ENCODE data around the gene MT1A. TPM values are rescaled to one million over a fixed set of nuclear protein-coding genes. Genes with fewer than 3 reads are reported as not detected.

MT1A gene
- total RNA-seq, 1 experiment from 2014 or later = not detected

DNA sequence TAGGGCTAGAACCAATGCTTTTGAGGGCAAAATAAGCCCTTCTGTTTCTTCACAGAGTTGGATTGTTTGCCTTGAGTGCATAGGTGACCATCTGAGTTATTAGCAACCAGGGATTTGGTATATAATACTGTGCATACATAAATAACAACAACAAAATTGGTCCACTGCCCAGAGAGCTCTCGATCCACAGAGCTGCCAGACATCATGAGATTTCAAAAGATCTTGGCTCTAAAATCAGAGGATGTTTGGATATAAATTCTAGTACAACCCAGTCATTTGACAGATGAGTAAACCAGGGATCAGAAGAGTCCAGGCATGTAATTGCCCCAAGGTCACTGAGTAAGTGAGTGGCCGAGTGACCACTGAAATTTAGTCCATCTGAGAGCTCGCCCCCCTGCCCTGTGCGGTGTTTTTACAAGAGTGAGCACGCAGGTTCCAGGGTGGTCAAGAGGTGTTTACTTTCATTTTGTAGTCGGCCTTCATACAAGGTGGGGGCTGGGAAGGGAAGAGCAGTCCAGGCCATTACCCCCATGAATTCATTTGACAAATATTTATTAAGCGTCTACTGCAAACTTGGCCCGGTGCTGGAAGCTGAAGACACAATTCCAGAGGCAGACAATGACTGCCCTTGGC is 31.9 kb upstream of the MT1A start:
- no peaks in the 10 kb centered on the region for H3K9me3 Mint-ChIP-seq (ENCODE audit: low read depth, unreplicated experiment)
- no TSS peak for BruUV-seq (replicated peaks)
- H3K4me3 Mint-ChIP-seq (ENCODE audit: low read depth, unreplicated experiment) = no peak overlapping the region
- H3K36me3 Mint-ChIP-seq (ENCODE audit: insufficient read depth, unreplicated experiment) = peaks cover 18% of the 10 kb centered on the region
- H3K4me1 Mint-ChIP-seq (ENCODE audit: low read depth, unreplicated experiment) = peaks cover 39% of the 10 kb centered on the region
- CTCF ChIA-PET = interaction anchor here (1.2 to 4.2 kb wide), 2 partner anchors 23 to 95 kb away, joined by 4 to 71 read pairs; no protein-coding TSS in a partner anchor
- TF ChIP-seq CTCF (IDR thresholded peaks at IDR 0.05; ENCODE audit: unreplicated experiment) = no peak
- H3K27me3 Mint-ChIP-seq (ENCODE audit: unreplicated experiment) = peaks cover 11% of the 10 kb centered on the region
- no peak for DNase-seq
- H3K27ac Mint-ChIP-seq (ENCODE audit: unreplicated experiment) = no peak overlapping the region
- intact Hi-C loops (cut with micrococcal nuclease; ENCODE audit: unreplicated experiment) = no loop called here

DNA sequence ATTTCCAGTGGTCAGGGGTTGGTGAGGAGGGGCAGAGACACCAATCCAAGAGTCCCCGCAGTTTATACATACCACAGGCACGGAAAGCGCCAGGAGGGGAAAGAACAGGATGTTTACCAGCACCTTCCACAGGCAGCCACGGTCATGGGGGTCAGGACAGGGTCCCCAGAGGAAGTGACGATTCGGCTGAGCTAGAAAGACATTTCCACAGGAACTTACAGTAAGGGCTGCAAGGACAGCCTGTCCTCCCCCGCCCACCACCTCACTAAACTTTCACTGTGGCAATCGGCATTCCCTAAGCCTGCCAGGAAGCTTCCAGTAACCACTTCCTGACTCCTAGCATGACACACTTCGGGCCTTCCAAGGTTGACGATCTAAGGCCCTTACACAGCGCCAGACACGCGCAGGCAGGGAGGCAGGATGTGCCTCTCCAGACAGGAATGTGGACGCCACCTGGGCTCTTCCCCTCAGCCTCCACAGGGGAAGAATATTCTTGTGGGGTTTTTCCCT is 31.3 kb upstream of the MT1A start:
- BruUV-seq (replicated peaks) = no TSS peak
- H3K36me3 Mint-ChIP-seq (ENCODE audit: insufficient read depth, unreplicated experiment) = peaks cover 18% of the 10 kb centered on the region
- H3K27me3 Mint-ChIP-seq (ENCODE audit: unreplicated experiment) = peaks cover 5% of the 10 kb centered on the region
- no peak overlapping the region for H3K27ac Mint-ChIP-seq (ENCODE audit: unreplicated experiment)
- intact Hi-C loops (cut with micrococcal nuclease; ENCODE audit: unreplicated experiment) = no loop called here
- no peak for DNase-seq
- H3K9me3 Mint-ChIP-seq (ENCODE audit: low read depth, unreplicated experiment) = no peaks in the 10 kb centered on the region
- H3K4me3 Mint-ChIP-seq (ENCODE audit: low read depth, unreplicated experiment) = no peak overlapping the region
- CTCF ChIA-PET = no interaction called here
- H3K4me1 Mint-ChIP-seq (ENCODE audit: low read depth, unreplicated experiment) = peaks cover 40% of the 10 kb centered on the region
- no peak for TF ChIP-seq CTCF (IDR thresholded peaks at IDR 0.05; ENCODE audit: unreplicated experiment)

DNA sequence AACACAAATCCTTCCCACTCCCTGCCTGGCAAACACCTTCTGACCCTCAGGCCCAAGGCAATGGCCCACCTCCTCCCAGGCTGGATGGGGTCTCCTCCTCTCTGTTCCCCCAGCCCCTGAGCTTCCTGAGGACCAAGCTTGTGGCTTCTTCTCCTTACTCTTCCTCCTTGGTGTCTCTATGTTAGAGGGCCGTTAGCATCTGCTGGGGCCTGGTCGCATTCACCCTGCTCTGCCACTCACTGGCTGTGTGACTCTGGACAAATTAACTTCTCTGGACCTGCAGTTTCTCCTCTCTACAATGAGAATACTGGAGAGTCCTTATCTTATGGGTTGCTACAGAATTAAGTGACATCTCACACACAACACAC is 30.8 kb upstream of the MT1A start:
- intact Hi-C loops (cut with micrococcal nuclease; ENCODE audit: unreplicated experiment) = no loop called here
- CTCF ChIA-PET = interaction anchor here (1.1 to 1.8 kb wide), 2 partner anchors 18 to 94 kb away, joined by 6 to 9 read pairs; partner anchors contain the start of gene MT1E
- TF ChIP-seq CTCF (IDR thresholded peaks at IDR 0.05; ENCODE audit: unreplicated experiment) = no peak
- Mint-ChIP-seq H3K36me3 (ENCODE audit: insufficient read depth, unreplicated experiment) (peaks cover 18% of the 10 kb centered on the region), H3K27ac (ENCODE audit: unreplicated experiment) (no peak overlapping the region), H3K9me3 (ENCODE audit: low read depth, unreplicated experiment) (no peaks in the 10 kb centered on the region), H3K27me3 (ENCODE audit: unreplicated experiment) (peaks cover under 1% of the 10 kb centered on the region), H3K4me3 (ENCODE audit: low read depth, unreplicated experiment) (peak overlapping the region; percentile 80), H3K4me1 (ENCODE audit: low read depth, unreplicated experiment) (peaks cover 40% of the 10 kb centered on the region)
- no peak for DNase-seq
- no TSS peak for BruUV-seq (replicated peaks)

DNA sequence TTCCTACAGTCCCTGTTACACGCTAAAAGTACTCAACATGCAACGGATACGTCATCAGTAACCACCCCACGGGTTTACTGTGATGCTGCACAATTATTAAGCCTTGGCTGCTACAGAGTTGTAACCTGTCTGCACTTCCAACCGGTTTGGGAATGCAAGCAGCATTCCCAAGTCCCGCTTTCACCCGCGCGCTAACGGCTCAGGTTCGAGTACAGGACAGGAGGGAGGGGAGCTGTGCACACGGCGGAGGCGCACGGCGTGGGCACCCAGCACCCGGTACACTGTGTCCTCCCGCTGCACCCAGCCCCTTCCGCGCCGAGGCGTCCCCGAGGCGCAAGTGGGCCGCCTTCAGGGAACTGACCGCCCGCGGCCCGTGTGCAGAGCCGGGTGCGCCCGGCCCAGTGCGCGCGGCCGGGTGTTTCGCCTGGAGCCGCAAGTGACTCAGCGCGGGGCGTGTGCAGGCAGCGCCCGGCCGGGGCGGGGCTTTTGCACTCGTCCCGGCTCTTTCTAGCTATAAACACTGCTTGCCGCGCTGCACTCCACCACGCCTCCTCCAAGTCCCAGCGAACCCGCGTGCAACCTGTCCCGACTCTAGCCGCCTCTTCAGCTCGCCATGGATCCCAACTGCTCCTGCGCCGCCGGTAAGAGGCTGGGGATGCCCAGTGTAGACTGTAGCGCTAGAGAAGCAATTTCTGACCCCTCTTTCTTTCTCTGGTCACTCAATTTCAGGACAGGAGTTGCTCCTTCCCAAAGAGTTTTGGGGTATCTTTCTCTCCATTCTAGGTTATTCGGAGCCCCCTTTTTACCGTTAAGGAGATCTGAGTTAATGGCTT is 30.2 kb upstream of the MT1A start, which contains the start of gene MT2A:
TSS of gene MT2A (plus strand) at position 542 of the 833 bp plus-strand sequence. CDS start at position 614, 72 bp downstream.
- intact Hi-C loops (cut with micrococcal nuclease; ENCODE audit: unreplicated experiment) = no loop called here
- CTCF ChIA-PET = interaction anchor here (0.6 to 2.1 kb wide), 7 partner anchors 7 to 94 kb away, joined by 3 to 9 read pairs (median 6); partner anchors contain the start of genes MT1E and MT1M
- Mint-ChIP-seq H3K9me3 (ENCODE audit: low read depth, unreplicated experiment) (no peaks in the 10 kb centered on the region), H3K4me3 (ENCODE audit: low read depth, unreplicated experiment) (peak within 1 kb of the TSS; percentile 80), H3K4me1 (ENCODE audit: low read depth, unreplicated experiment) (peaks cover 40% of the 10 kb centered on the region), H3K27ac (ENCODE audit: unreplicated experiment) (peak within 1 kb of the TSS; percentile 6), H3K36me3 (ENCODE audit: insufficient read depth, unreplicated experiment) (peaks cover 18% of the 10 kb centered on the region), H3K27me3 (ENCODE audit: unreplicated experiment) (no peaks in the 10 kb centered on the region)
- DNase-seq = peak; percentile 95
- no peak for TF ChIP-seq CTCF (IDR thresholded peaks at IDR 0.05; ENCODE audit: unreplicated experiment)
- BruUV-seq (replicated peaks) = no TSS peak
